ENCODE results near the gene SNRNP40. TPM values are rescaled to one million over a fixed set of nuclear protein-coding genes. Genes with fewer than 3 reads are reported as not detected.

Gene SNRNP40
- total and polyA plus RNA-seq, 2 donors (not counting 1 experiment from before 2014, with no cell fraction given): 31.7 to 65.6 TPM

- H3K4me1 Mint-ChIP-seq: no peaks in the 10 kb centered on the region
- ATAC-seq (ENCODE audit: low read depth): no peak
- no peaks in the 10 kb centered on the region for H3K36me3 ChIP-seq (replicated peaks in 1 of 2; ENCODE audit: control extremely low read depth in 1 of 2, control insufficient read depth in 1 of 2, extremely low read depth in 1 of 2, insufficient read depth in 2 of 2, low read length in 1 of 2)
- no peak for DNase-seq
- peaks cover 0 to 7% (median 0%) of the 10 kb centered on the region in 3 donors for H3K9me3 ChIP-seq (ENCODE audit: control extremely low read depth in 1 of 3, control insufficient read depth in 2 of 3, insufficient read depth in 1 of 3, low read length in 2 of 3)
- no peaks in the 10 kb centered on the region for H4K20me1 ChIP-seq (ENCODE audit: control insufficient read depth, insufficient read depth, low read length, poor library complexity, severe bottlenecking)
- H3K4me3 Mint-ChIP-seq: no peak overlapping the region
- H3K9me3 Mint-ChIP-seq (ENCODE audit: insufficient read depth): peaks cover 3% of the 10 kb centered on the region
- no peak overlapping the region for H3K27ac ChIP-seq (ENCODE audit: low read length in 2 of 2)
- intact Hi-C loops (cut with micrococcal nuclease): no loop called here
- H3K4me2 ChIP-seq (replicated peaks; ENCODE audit: low read depth, low read length, poor library complexity, severe bottlenecking): no peak overlapping the region
- H3K4me3 ChIP-seq (ENCODE audit: control extremely low read depth in 1 of 5, extremely low read depth in 1 of 5, insufficient read depth in 1 of 5, low read depth in 2 of 5, low read length in 4 of 5): no peak overlapping the region
- TF ChIP-seq, protein P1, sequence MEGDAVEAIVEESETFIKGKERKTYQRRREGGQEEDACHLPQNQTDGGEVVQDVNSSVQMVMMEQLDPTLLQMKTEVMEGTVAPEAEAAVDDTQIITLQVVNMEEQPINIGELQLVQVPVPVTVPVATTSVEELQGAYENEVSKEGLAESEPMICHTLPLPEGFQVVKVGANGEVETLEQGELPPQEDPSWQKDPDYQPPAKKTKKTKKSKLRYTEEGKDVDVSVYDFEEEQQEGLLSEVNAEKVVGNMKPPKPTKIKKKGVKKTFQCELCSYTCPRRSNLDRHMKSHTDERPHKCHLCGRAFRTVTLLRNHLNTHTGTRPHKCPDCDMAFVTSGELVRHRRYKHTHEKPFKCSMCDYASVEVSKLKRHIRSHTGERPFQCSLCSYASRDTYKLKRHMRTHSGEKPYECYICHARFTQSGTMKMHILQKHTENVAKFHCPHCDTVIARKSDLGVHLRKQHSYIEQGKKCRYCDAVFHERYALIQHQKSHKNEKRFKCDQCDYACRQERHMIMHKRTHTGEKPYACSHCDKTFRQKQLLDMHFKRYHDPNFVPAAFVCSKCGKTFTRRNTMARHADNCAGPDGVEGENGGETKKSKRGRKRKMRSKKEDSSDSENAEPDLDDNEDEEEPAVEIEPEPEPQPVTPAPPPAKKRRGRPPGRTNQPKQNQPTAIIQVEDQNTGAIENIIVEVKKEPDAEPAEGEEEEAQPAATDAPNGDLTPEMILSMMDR (IDR thresholded peaks at IDR 0.05): no peak
- TF ChIP-seq EZH2 (IDR thresholded peaks at IDR 0.05; ENCODE audit: borderline replicate concordance, insufficient read depth, low read depth, low read length, poor library complexity, severe bottlenecking): no peak
- no peak overlapping the region for H3K27ac Mint-ChIP-seq
- H3K27me3 Mint-ChIP-seq: peaks cover 16% of the 10 kb centered on the region
- no peak overlapping the region for H3K9ac ChIP-seq (ENCODE audit: low read length)
- ChIA-PET CTCF (no interaction called here), POLR2A (no interaction called here)
- 82% methylated on average over 11 of the region's 11 CpGs for WGBS (ENCODE audit: insufficient coverage)
- H2AFZ ChIP-seq (ENCODE audit: insufficient read depth, low read depth, low read length, poor library complexity, severe bottlenecking): no peak overlapping the region
- H3K27me3 ChIP-seq (replicated peaks in 1 of 4; ENCODE audit: control extremely low read depth in 1 of 4, control insufficient read depth in 3 of 4, insufficient read depth in 4 of 4, low read length in 3 of 4): peaks cover 0 to 3% (median 0%) of the 10 kb centered on the region in 4 experiments
- no peaks in the 10 kb centered on the region for H3K79me2 ChIP-seq (ENCODE audit: control insufficient read depth, insufficient read depth, low read length)
- no peaks in the 10 kb centered on the region for H3K4me1 ChIP-seq (ENCODE audit: control insufficient read depth in 2 of 2, insufficient read depth in 2 of 2, low read length in 2 of 2)
Observed at GRCh38 chr1:31215065-31215570, 81.5 kb downstream of the SNRNP40 start.

GRCh38 chr1:31214316-31215064, 82.1 kb downstream of the SNRNP40 start:
- Mint-ChIP-seq H3K4me1 (no peaks in the 10 kb centered on the region), H3K4me3 (no peak overlapping the region), H3K27ac (no peak overlapping the region), H3K27me3 (peaks cover 16% of the 10 kb centered on the region), H3K9me3 (ENCODE audit: insufficient read depth) (peaks cover 3% of the 10 kb centered on the region)
- intact Hi-C loops (cut with micrococcal nuclease): no loop called here
- Histone ChIP-seq H3K36me3 (replicated peaks in 1 of 2; ENCODE audit: control extremely low read depth in 1 of 2, control insufficient read depth in 1 of 2, extremely low read depth in 1 of 2, insufficient read depth in 2 of 2, low read length in 1 of 2) (no peaks in the 10 kb centered on the region), H3K9ac (ENCODE audit: low read length) (no peak overlapping the region), H3K27me3 (replicated peaks in 1 of 4; ENCODE audit: control extremely low read depth in 1 of 4, control insufficient read depth in 3 of 4, insufficient read depth in 4 of 4, low read length in 3 of 4) (peaks cover 0 to 3% (median 0%) of the 10 kb centered on the region in 4 experiments), H3K4me2 (replicated peaks; ENCODE audit: low read depth, low read length, poor library complexity, severe bottlenecking) (no peak overlapping the region), H3K4me3 (ENCODE audit: control extremely low read depth in 1 of 5, extremely low read depth in 1 of 5, insufficient read depth in 1 of 5, low read depth in 2 of 5, low read length in 4 of 5) (no peak overlapping the region), H3K27ac (ENCODE audit: low read length in 2 of 2) (no peak overlapping the region), H3K9me3 (ENCODE audit: control extremely low read depth in 1 of 3, control insufficient read depth in 2 of 3, insufficient read depth in 1 of 3, low read length in 2 of 3) (peaks cover 0 to 7% (median 0%) of the 10 kb centered on the region in 3 donors), H2AFZ (ENCODE audit: insufficient read depth, low read depth, low read length, poor library complexity, severe bottlenecking) (no peak overlapping the region), H4K20me1 (ENCODE audit: control insufficient read depth, insufficient read depth, low read length, poor library complexity, severe bottlenecking) (no peaks in the 10 kb centered on the region), H3K4me1 (ENCODE audit: control insufficient read depth in 2 of 2, insufficient read depth in 2 of 2, low read length in 2 of 2) (no peaks in the 10 kb centered on the region), H3K79me2 (ENCODE audit: control insufficient read depth, insufficient read depth, low read length) (no peaks in the 10 kb centered on the region)
- TF ChIP-seq, protein P1 (IDR thresholded peaks at IDR 0.05): no peak
- TF ChIP-seq EZH2 (IDR thresholded peaks at IDR 0.05; ENCODE audit: borderline replicate concordance, insufficient read depth, low read depth, low read length, poor library complexity, severe bottlenecking): no peak
- DNase-seq: no peak
- 68% methylated on average over 12 of the region's 12 CpGs for WGBS (ENCODE audit: insufficient coverage)
- ATAC-seq (ENCODE audit: low read depth): no peak
- ChIA-PET CTCF (interaction anchor here (1.0 kb wide), 1 partner anchor 9 kb away, joined by 6 read pairs; no protein-coding TSS in a partner anchor), POLR2A (no interaction called here)

Data from B cell (primary cell).